Spleen (tissue), 7 donors: Measurements from ENCODE around the gene ZBTB7C.

Experiments
- CTCF ChIP-seq, 11 experiments: fragments of 200-600 bp in 7 of 11; fragments of 450-650 bp in 4 of 11; sonication (generic) in 4 of 11; IDR thresholded peaks in 8 of 11; conservative IDR thresholded peaks in 3 of 11; 1 replicate in 7 of 11; 2 replicates in 4 of 11; pipeline versions ENCODE4 v1.4.0 to v1.8.0; 2016 to 2021; ENCODE audit warnings: antibody characterized with exemption in 11 of 11, inconsistent platforms in 4 of 11, mild to moderate bottlenecking in 1 of 11
- POLR2A ChIP-seq, 3 donors: fragments of 450-650 bp; IDR thresholded peaks; one replicate each; pipeline ENCODE4 v1.5.1; 2017; ENCODE audit warnings: antibody characterized with exemption in 3 of 3, mild to moderate bottlenecking in 1 of 3
- POLR2AphosphoS5 ChIP-seq, 3 donors: sonication (generic); formaldehyde crosslinking; IDR thresholded peaks; one replicate each; pipeline ENCODE4 v1.5.1; 2017; ENCODE audit warnings: antibody characterized with exemption in 3 of 3
- donor health status: DM: no; HTN: no; CAD: no; lungs with moderate emphysema.
- donor health status: DM: no; HTN: no; CAD: no.
- donor health status: DM: no; HTN: no; CAD: no.

- no peak for TF ChIP-seq CTCF (IDR thresholded peaks at IDR 0.05 in 8 of 11, conservative IDR thresholded peaks at IDR 0.05 in 3 of 11)
- no peak for TF ChIP-seq POLR2A (IDR thresholded peaks at IDR 0.05)
- no peak for TF ChIP-seq POLR2AphosphoS5 (IDR thresholded peaks at IDR 0.05)
These were observed 211.4 kb downstream of the ZBTB7C start for GRCh38 chr18:48197819-48198218.
